B cell (primary cell): ENCODE measurements around the gene CACNG8. TPM values are rescaled to one million over a fixed set of nuclear protein-coding genes. Genes with fewer than 3 reads are reported as not detected.

Experiments used
- ATAC-seq: fragments of 200-7000 bp; cut with Tn5 transposase; one replicate; pipeline ENCODE4 v1.10.0; 2021; ENCODE audit warnings: low read depth, mild to moderate bottlenecking, moderate number of reproducible peaks, moderate library complexity
- CTCF ChIA-PET: fragments of 350-600 bp; sonication (Branson Sonifier 250); formaldehyde crosslinking; loops from one replicate; lab custom pipeline; 2021; ENCODE audit warnings: antibody characterized with exemption, inconsistent platforms; lab: Charles Lee
- POLR2A ChIA-PET: fragments of 350-600 bp; sonication (Branson Sonifier 250); formaldehyde crosslinking; loops from one replicate; lab custom pipeline; 2021; ENCODE audit warnings: antibody characterized with exemption; lab: Charles Lee
- DNase-seq: peaks from one replicate; pipeline ENCODE4 v3.0.0; 2013
- H2AFZ ChIP-seq: 2 replicates; pipeline ENCODE4 v1.6.1; 2012; ENCODE audit warnings: mild to moderate bottlenecking, low read depth, low read length; ENCODE audit not compliant: insufficient read depth, poor library complexity, severe bottlenecking
- H3K27ac ChIP-seq, 2 donors: 1 replicate in 1 of 2; 2 replicates in 1 of 2; pipeline ENCODE4 v1.5.1; 2012 to 2013; ENCODE audit warnings: low read length in 2 of 2, mild to moderate bottlenecking in 2 of 2, moderate library complexity in 1 of 2
- H3K27me3 ChIP-seq, 4 experiments: fragments of 200-600 bp in 1 of 4; sonication (generic) in 1 of 4; replicated peaks in 1 of 4; 1 replicate in 2 of 4; 2 replicates in 2 of 4; pipeline versions ENCODE4 v1.6.1 to v1.7.0; 2013 to 2016; ENCODE audit warnings: low read length in 3 of 4, mild to moderate bottlenecking in 2 of 4, mixed read lengths in 1 of 4, moderate library complexity in 1 of 4; ENCODE audit not compliant: insufficient read depth in 4 of 4, control insufficient read depth in 3 of 4; ENCODE audit errors: control extremely low read depth in 1 of 4
- H3K36me3 ChIP-seq, 2 experiments: replicated peaks in 1 of 2; 1 replicate in 1 of 2; 2 replicates in 1 of 2; pipeline versions ENCODE4 v1.6.1 to v1.7.1; 2013; ENCODE audit warnings: low read length in 1 of 2; ENCODE audit not compliant: insufficient read depth in 2 of 2, control insufficient read depth in 1 of 2; ENCODE audit errors: control extremely low read depth in 1 of 2, extremely low read depth in 1 of 2
- H3K4me1 ChIP-seq, 2 donors: fragments of 200-600 bp in 1 of 2; sonication (generic) in 1 of 2; 1 replicate in 1 of 2; 2 replicates in 1 of 2; pipeline versions ENCODE4 v1.5.1 to v1.6.1; 2013 to 2017; ENCODE audit warnings: low read length in 2 of 2; ENCODE audit not compliant: control insufficient read depth in 2 of 2, insufficient read depth in 2 of 2
- H3K4me2 ChIP-seq: replicated peaks from 2 replicates; pipeline ENCODE3; 2012; ENCODE audit warnings: mild to moderate bottlenecking, low read depth, low read length; ENCODE audit not compliant: poor library complexity, severe bottlenecking
- H3K4me3 ChIP-seq, 5 experiments: fragments of 200-600 bp in 1 of 5; sonication (generic) in 1 of 5; 1 replicate in 3 of 5; 2 replicates in 2 of 5; pipeline versions ENCODE4 v1.5.1 to v1.7.0; 2011 to 2016; ENCODE audit warnings: low read length in 4 of 5, mild to moderate bottlenecking in 4 of 5, low read depth in 2 of 5, control low read depth in 1 of 5, moderate library complexity in 1 of 5; ENCODE audit not compliant: insufficient read depth in 1 of 5; ENCODE audit errors: control extremely low read depth in 1 of 5, extremely low read depth in 1 of 5
- H3K79me2 ChIP-seq: fragments of 200-600 bp; sonication (generic); one replicate; pipeline ENCODE4 v1.6.0; 2016; ENCODE audit warnings: low read length; ENCODE audit not compliant: control insufficient read depth, insufficient read depth
- H3K9ac ChIP-seq: fragments of 200-600 bp; sonication (generic); 2 replicates; pipeline ENCODE4 v1.6.1; 2017; ENCODE audit warnings: mild to moderate bottlenecking, low read length, moderate library complexity
- H3K9me3 ChIP-seq, 3 donors: one replicate each; pipeline versions ENCODE4 v1.6.1 to v1.7.1; 2013; ENCODE audit warnings: low read length in 2 of 3; ENCODE audit not compliant: control insufficient read depth in 2 of 3, insufficient read depth in 1 of 3; ENCODE audit errors: control extremely low read depth in 1 of 3
- H4K20me1 ChIP-seq: 2 replicates; pipeline ENCODE4 v1.6.0; 2012; ENCODE audit warnings: mild to moderate bottlenecking, low read length; ENCODE audit not compliant: insufficient read depth, control insufficient read depth, poor library complexity, severe bottlenecking
- H3K27ac Mint-ChIP-seq: one replicate; pipeline ENCODE4 v1.8.0; 2021; ENCODE audit warnings: mixed read lengths
- H3K27me3 Mint-ChIP-seq: one replicate; pipeline ENCODE4 v1.8.0; 2021; ENCODE audit warnings: mixed read lengths
- H3K4me1 Mint-ChIP-seq: one replicate; pipeline ENCODE4 v1.8.0; 2021; ENCODE audit warnings: mixed read lengths
- H3K4me3 Mint-ChIP-seq: one replicate; pipeline ENCODE4 v1.8.0; 2021; ENCODE audit warnings: mixed read lengths
- H3K9me3 Mint-ChIP-seq: one replicate; pipeline ENCODE4 v1.8.0; 2022; ENCODE audit warnings: mixed read lengths; ENCODE audit not compliant: insufficient read depth
- EZH2 ChIP-seq: IDR thresholded peaks from 2 replicates; pipeline ENCODE4 v1.6.1; 2012; ENCODE audit warnings: borderline replicate concordance, low read depth, mild to moderate bottlenecking, moderate library complexity, low read length; ENCODE audit not compliant: insufficient read depth, poor library complexity, severe bottlenecking
- WGBS: methylation state at CpG from one replicate; pipeline ENCODE4 v1.1.5; 2013; ENCODE audit warnings: missing lambda C conversion rate; ENCODE audit not compliant: insufficient coverage; 5-methylcytosine and 5-hydroxymethylcytosine counted together
- intact Hi-C: fragments of 100-400 bp; cut with micrococcal nuclease; formaldehyde crosslinking; loops from one replicate; pipeline ENCODE4 v1.10.0; 2022
- polyA plus RNA-seq: library from polyadenylated mRNA; depleted of rRNA; stranded (reverse); fragments of >200 nt; gene quantifications from 2 replicates; pipeline ENCODE4 v1.2.3, GENCODE V29; 2012
- total RNA-seq, 2 donors: library from RNA; stranded (reverse); fragments of 120-200 nt in 1 of 2; gene quantifications; 1 replicate in 1 of 2; 2 replicates in 1 of 2; pipeline versions ENCODE4 v1.2.3 to v1.2.4, GENCODE V29; 2013 to 2022
- TF ChIP-seq, protein P1 (sequence below): fragments of 200-600 bp; IDR thresholded peaks from one replicate; pipeline ENCODE4 v1.8.0; 2022; ENCODE audit warnings: antibody characterized with exemption, mild to moderate bottlenecking

The CACNG8 gene
- total and polyA plus RNA-seq, 2 donors (not counting 1 experiment from before 2014, with no cell fraction given): not detected

GRCh38 chr19:53961523-53962356, 997 bp upstream of the CACNG8 start:
- H3K4me3 Mint-ChIP-seq: no peak overlapping the region
- DNase-seq: no peak
- H3K9ac ChIP-seq: no peak overlapping the region
- TF ChIP-seq, protein P1, sequence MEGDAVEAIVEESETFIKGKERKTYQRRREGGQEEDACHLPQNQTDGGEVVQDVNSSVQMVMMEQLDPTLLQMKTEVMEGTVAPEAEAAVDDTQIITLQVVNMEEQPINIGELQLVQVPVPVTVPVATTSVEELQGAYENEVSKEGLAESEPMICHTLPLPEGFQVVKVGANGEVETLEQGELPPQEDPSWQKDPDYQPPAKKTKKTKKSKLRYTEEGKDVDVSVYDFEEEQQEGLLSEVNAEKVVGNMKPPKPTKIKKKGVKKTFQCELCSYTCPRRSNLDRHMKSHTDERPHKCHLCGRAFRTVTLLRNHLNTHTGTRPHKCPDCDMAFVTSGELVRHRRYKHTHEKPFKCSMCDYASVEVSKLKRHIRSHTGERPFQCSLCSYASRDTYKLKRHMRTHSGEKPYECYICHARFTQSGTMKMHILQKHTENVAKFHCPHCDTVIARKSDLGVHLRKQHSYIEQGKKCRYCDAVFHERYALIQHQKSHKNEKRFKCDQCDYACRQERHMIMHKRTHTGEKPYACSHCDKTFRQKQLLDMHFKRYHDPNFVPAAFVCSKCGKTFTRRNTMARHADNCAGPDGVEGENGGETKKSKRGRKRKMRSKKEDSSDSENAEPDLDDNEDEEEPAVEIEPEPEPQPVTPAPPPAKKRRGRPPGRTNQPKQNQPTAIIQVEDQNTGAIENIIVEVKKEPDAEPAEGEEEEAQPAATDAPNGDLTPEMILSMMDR: no peak
- TF ChIP-seq EZH2: no peak
- ATAC-seq: no peak
- peaks cover 65% of the 10 kb centered on the region for H3K27me3 Mint-ChIP-seq
- intact Hi-C loops: no loop called here
- H3K4me1 ChIP-seq: peaks cover 0 to 3% of the 10 kb centered on the region in 2 donors
- ChIA-PET POLR2A (no interaction called here), CTCF (no interaction called here)
- no peaks in the 10 kb centered on the region for H3K4me1 Mint-ChIP-seq
- H3K9me3 ChIP-seq: peaks cover 0 to 24% (median 0%) of the 10 kb centered on the region in 3 donors
- H3K27ac ChIP-seq: no peak overlapping the region
- H3K79me2 ChIP-seq: no peaks in the 10 kb centered on the region
- 10% methylated on average over 28 of the region's 32 CpGs for WGBS
- no peaks in the 10 kb centered on the region for H4K20me1 ChIP-seq
- H3K9me3 Mint-ChIP-seq: no peaks in the 10 kb centered on the region
- H3K4me3 ChIP-seq: no peak overlapping the region
- no peak overlapping the region for H3K27ac Mint-ChIP-seq
- H3K4me2 ChIP-seq: no peak overlapping the region
- H3K36me3 ChIP-seq: no peaks in the 10 kb centered on the region
- H2AFZ ChIP-seq: no peak overlapping the region
- peaks cover 0 to 62% (median 23%) of the 10 kb centered on the region in 4 experiments for H3K27me3 ChIP-seq

GRCh38 chr19:53965091-53965490, 2.4 kb downstream of the CACNG8 start:
- no peak overlapping the region for H3K4me2 ChIP-seq
- no peak overlapping the region for H2AFZ ChIP-seq
- TF ChIP-seq, protein P1: no peak
- no peak for TF ChIP-seq EZH2
- no peak overlapping the region for H3K27ac ChIP-seq
- Mint-ChIP-seq H3K4me1 (no peaks in the 10 kb centered on the region), H3K27me3 (peaks cover 51% of the 10 kb centered on the region), H3K27ac (no peak overlapping the region), H3K4me3 (no peak overlapping the region), H3K9me3 (no peaks in the 10 kb centered on the region)
- no peaks in the 10 kb centered on the region for H4K20me1 ChIP-seq
- no peak for DNase-seq
- H3K4me1 ChIP-seq: peaks cover 0 to 3% of the 10 kb centered on the region in 2 donors
- no peak for ATAC-seq
- H3K9me3 ChIP-seq: peaks cover 0 to 17% (median 0%) of the 10 kb centered on the region in 3 donors
- 68% methylated on average over 10 of the region's 11 CpGs for WGBS
- H3K4me3 ChIP-seq: no peak overlapping the region
- intact Hi-C loops: no loop called here
- CTCF ChIA-PET: no interaction called here
- no peaks in the 10 kb centered on the region for H3K36me3 ChIP-seq
- H3K79me2 ChIP-seq: no peaks in the 10 kb centered on the region
- POLR2A ChIA-PET: no interaction called here
- peaks cover 0 to 42% (median 12%) of the 10 kb centered on the region in 4 experiments for H3K27me3 ChIP-seq
- no peak overlapping the region for H3K9ac ChIP-seq
